NCI-H2227 treated with DMSO at 0.1 percent for 48 hours (cell line): ENCODE measurements around the gene PCDHA6.
A peak's percentile ranks its signal among the peaks of the same experiment; 100 is the strongest.
"Not testable (repeated sequence)": the region's sequence is repeated elsewhere in the genome, so short reads cannot be mapped to it uniquely, and the experiment has no call there.

Experiments
- DNase-seq: peaks from one replicate; lab custom pipeline; 2025; lab: John Stamatoyannopoulos, UW

The PCDHA6 gene

GRCh38 chr5:140827704-140828361 lies at the start of gene PCDHA6:
Gene PCDHA6 (plus strand): TSS chr5:140827960. CDS start chr5:140828092, 132 bp downstream.
- DNase-seq = peak; percentile 52

- DNase-seq = no peak
These were observed 47.2 kb upstream of the PCDHA6 start for GRCh38 chr5:140780512-140780911.

GRCh38 chr5:140785905-140786686 lies 41.7 kb upstream of the PCDHA6 start, which contains the start of gene PCDHA1:
Gene PCDHA1 (plus strand): TSS chr5:140786140.
- DNase-seq = peak; percentile 35

GRCh38 chr5:140787422-140787821 lies 40.3 kb upstream of the PCDHA6 start:
- DNase-seq = not testable (repeated sequence)

- not testable (repeated sequence) for DNase-seq
These were observed 39.8 kb upstream of the PCDHA6 start for GRCh38 chr5:140787849-140788504.

- no peak for DNase-seq
These were observed 36.7 kb upstream of the PCDHA6 start for GRCh38 chr5:140791089-140791488.

- no peak for DNase-seq
These were observed 33.0 kb upstream of the PCDHA6 start, which contains the start of gene PCDHA2 for GRCh38 chr5:140794595-140795258. Gene PCDHA2 (plus strand): TSS chr5:140794852.

GRCh38 chr5:140795259-140795641 lies 32.5 kb upstream of the PCDHA6 start:
- no peak for DNase-seq

GRCh38 chr5:140796072-140796717 lies 31.6 kb upstream of the PCDHA6 start:
- DNase-seq = not testable (repeated sequence)

GRCh38 chr5:140796718-140797095 lies 31.1 kb upstream of the PCDHA6 start:
- DNase-seq = no peak

- no peak for DNase-seq
These were observed 26.8 kb upstream of the PCDHA6 start, which contains the start of gene PCDHA3 for GRCh38 chr5:140800816-140801493. Gene PCDHA3 (plus strand): TSS chr5:140801057.

GRCh38 chr5:140801494-140801841 lies 26.3 kb upstream of the PCDHA6 start:
- DNase-seq = no peak

- not testable (repeated sequence) for DNase-seq
These were observed 25.4 kb upstream of the PCDHA6 start for GRCh38 chr5:140802381-140802780.

- DNase-seq = no peak
These were observed 24.9 kb upstream of the PCDHA6 start for GRCh38 chr5:140802781-140803271.

- no peak for DNase-seq
These were observed 20.7 kb upstream of the PCDHA6 start, which contains the start of gene PCDHA4 for GRCh38 chr5:140806834-140807775. Gene PCDHA4 (plus strand): TSS chr5:140807068.

- not testable (repeated sequence) for DNase-seq
These were observed 19.4 kb upstream of the PCDHA6 start for GRCh38 chr5:140808241-140808888.

GRCh38 chr5:140808889-140809291 lies 18.9 kb upstream of the PCDHA6 start:
- no peak for DNase-seq

- no peak for DNase-seq
These were observed 6.1 kb upstream of the PCDHA6 start, which contains the start of gene PCDHA5 for GRCh38 chr5:140821375-140822280. Gene PCDHA5 (plus strand): TSS chr5:140821613.
